ENCODE results near the gene TM9SF2.
A peak's percentile ranks its signal among the peaks of the same experiment; 100 is the strongest.
"Not testable (repeated sequence)": the region's sequence is repeated elsewhere in the genome, so short reads cannot be mapped to it uniquely, and the experiment has no call there.

TM9SF2 gene

DNA sequence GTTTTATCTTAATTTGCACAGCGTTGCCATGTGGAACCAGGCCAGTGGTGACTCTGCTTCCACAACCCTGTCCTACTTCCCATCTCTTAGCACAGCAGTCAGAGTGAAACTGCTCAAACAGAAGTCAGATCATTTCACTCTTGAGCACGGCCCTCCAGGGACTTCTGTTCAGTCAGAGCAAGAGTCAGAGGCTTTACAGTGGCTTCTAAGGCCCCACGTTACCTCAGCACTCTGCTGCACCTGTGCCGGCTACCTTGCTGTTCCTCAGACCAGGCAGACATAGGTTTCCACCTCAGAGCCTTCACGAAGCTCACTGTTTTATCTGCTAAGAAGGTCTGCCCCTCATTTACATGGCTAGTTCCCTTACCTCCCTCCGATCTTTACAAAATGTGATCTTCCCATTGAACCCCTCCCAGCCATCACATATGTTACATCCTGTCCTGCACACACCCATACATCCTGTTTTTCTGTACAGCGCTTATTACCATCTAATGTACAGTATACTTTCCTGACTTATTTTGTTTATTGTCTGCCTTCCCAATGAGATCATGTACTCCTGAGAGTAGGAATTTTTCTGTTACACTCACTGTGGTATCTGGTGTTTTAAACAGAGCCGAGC lies 41.6 kb downstream of the TM9SF2 start:
- peak; percentile 18 for DNase-seq

GRCh38 chr13:99545361-99545760 lies 44.1 kb downstream of the TM9SF2 start:
- DNase-seq = no peak

GRCh38 chr13:99545979-99546378 lies 44.7 kb downstream of the TM9SF2 start:
- DNase-seq = no peak

- no peak for DNase-seq
These were observed 45.6 kb downstream of the TM9SF2 start for GRCh38 chr13:99546878-99547277.

- DNase-seq = no peak
These were observed 47.2 kb downstream of the TM9SF2 start for GRCh38 chr13:99548448-99548847.

DNA sequence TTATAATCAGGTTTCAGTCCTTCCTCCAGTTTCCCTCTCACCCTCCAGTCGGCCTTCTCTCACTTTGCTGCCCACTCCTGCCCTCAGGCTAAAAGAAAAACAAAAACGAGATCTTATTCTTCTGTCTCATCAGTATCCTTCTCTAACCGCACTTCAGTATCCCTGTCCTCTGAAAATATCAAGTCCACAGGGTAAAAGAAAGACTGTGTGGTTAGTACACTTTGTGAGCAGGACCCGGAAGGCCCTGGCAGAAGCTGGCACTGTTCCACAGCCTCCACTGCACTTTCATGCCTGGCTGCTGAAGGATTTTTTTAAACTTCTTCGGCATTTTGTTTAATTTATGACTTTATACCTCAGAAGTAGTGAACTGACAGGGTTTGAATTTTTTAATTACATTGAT lies 51.8 kb downstream of the TM9SF2 start:
- no peak for DNase-seq

DNA sequence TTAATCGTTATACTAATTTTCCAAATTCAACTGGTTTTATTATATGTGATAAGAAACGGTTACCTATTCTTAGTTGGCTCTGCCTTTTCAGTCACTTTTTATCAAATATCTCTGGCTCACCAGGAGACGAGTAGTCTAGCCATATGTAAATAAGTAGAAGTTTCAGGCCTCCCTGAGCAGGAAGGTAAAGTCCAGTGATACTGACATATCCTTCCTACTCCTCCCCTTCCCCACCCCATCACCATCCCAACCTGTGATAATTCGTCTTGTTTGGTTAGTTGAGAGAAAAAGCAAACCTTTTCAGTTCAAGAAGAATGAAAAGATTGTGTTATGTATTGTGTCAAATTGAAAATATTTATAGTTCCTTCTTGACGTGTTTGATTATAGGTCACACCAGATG lies 53.9 kb downstream of the TM9SF2 start:
- DNase-seq = no peak

GRCh38 chr13:99556867-99557443 lies 55.7 kb downstream of the TM9SF2 start:
- DNase-seq = no peak

GRCh38 chr13:99558570-99559180 lies 57.4 kb downstream of the TM9SF2 start:
- no peak for DNase-seq

DNA sequence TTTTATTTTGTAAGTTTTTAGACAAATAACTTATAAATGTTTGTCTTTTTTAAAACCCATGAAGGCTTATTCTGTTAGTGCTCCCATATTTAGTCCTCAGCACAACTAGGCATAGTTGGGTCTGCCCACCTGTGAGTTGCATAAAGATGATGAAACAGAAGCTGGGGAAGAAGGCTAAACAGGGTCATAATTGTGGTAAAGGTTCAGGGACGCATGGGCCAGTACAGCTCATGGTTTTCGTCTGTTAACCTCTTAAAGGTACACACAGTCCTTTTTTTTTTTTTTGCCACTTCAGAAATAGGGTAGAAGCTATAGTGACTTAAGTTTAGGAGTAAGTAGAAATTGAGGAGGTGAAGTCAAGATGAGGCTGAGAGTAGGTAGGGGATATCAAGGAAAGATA lies 58.3 kb downstream of the TM9SF2 start:
- no peak for DNase-seq

DNA sequence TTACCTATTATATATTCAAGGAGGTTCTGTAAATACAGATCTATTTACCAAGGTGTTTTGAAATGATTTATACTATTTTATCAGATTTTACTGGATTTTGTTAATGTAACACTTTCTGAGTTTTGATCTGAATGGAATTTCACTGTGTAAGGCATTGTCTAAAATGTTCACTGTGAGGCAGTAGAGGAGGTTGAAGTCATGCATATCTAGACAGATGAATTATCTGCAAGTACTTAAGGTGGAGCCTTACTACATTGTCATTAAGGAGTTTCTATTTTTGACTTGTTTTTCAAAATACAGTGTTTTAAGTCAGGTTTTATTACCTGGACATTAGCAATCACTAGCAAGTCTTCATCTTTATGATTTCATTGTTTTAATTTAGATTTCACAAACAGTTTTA lies 62.1 kb downstream of the TM9SF2 start:
- DNase-seq = no peak

DNA sequence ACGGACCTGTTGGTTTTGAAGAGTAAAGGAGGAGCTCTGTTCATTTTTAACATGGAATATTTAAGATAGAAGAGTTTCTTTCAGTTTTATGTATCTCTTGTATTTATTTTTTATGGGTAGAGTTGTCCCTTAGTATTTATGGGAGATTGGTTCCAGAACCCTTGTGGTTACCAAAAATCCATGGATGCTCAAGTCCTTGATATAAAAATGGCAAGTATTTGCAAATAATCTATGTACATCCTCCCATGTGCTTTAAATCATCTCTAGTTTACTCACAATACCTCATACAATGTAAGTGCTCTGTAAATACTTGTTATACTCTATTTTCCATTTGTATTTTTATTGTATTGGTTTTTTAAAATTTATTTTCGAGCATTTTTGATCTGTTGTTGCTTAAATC lies 63.1 kb downstream of the TM9SF2 start:
- no peak for DNase-seq

- no peak for DNase-seq
These were observed 64.3 kb downstream of the TM9SF2 start for GRCh38 chr13:99565478-99566124.

- no peak for DNase-seq
These were observed 65.1 kb downstream of the TM9SF2 start for GRCh38 chr13:99566125-99567083.

- not testable (repeated sequence) for DNase-seq
These were observed 67.6 kb downstream of the TM9SF2 start for GRCh38 chr13:99568901-99569300.

GRCh38 chr13:99572131-99572530 lies 70.9 kb downstream of the TM9SF2 start:
- no peak for DNase-seq

DNA sequence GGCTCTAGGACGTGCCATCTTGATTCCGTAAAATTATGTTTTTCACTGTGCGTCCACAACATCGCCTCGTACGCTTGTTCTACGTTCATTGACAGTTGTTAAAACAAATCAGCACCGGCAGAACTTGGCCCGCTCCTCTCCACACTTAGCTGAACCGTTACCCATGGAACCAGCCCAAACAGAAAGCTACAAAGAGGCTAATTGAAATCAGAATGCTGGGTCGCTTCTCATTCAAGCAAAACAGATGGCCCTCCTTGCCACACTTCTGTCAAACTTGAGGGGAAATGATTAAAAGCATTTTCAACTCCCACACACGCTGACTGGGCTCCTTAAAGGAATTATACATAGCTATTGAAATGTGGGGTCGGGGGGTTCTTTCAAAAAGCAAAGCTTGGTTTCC lies 71.6 kb downstream of the TM9SF2 start:
- no peak for DNase-seq

DNA sequence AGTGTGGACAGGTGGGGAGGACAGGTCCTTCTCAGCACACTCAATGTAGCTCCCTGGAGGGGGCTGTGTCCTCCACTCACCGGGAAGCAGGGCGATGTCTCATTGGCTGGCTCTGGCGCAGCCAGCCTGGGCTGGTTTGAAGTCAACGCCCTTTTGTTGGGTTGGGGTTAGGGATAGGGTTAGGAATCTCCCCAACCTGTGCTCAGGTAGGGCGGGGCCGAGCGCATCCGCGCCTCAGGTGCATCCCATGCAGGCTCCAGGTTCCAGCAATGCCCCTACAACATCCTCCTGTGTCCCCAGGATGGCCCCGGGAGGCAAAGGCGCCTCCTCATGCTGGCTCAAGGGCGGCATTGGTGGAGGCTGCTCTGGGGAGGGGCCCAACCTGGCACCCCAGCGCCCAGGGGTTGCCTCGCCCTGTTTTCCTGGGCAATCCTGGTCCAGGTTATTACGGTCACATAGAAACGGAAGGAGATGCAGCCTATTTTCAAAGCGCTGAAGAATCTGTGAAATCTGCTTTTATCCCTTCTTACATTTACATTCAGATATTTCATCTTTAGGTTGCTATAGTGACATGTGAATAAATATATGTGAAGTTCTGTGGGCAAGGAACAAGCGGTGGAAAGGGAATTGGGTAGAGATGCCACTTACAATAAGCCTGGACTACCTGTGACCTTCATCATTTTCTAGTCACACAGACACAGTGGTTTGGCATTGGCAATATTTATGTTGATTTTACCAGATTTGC lies 74.3 kb downstream of the TM9SF2 start:
- no peak for DNase-seq

- DNase-seq = no peak
These were observed 77.0 kb downstream of the TM9SF2 start for GRCh38 chr13:99577934-99578917.

- no peak for DNase-seq
These were observed 79.4 kb downstream of the TM9SF2 start for GRCh38 chr13:99580500-99581268.

All from stimulated activated naive CD4-positive, alpha-beta T cell treated with Interleukin-2 at 50 U/mL for 16 hours (primary cell).